GM23248 (cell line): Measurements from ENCODE around the gene SNX5.

Experiments
- EZH2 ChIP-seq: fragments of 200-600 bp; sonication (generic); IDR thresholded peaks from 2 replicates; pipeline ENCODE4 v1.6.1; 2018; ENCODE audit warnings: antibody characterized with exemption, mild to moderate bottlenecking; ENCODE audit not compliant: insufficient read depth, poor library complexity, severe bottlenecking
- EZH2phosphoT487 ChIP-seq: fragments of 200-600 bp; sonication (generic); IDR thresholded peaks from 2 replicates; pipeline ENCODE4 v1.6.1; 2018; ENCODE audit warnings: antibody characterized with exemption, moderate library complexity, mild to moderate bottlenecking, low read depth; ENCODE audit not compliant: insufficient read depth

GRCh38 chr20:17967521-17968365 is 851 bp downstream of the SNX5 start:
- TF ChIP-seq EZH2 = no peak
- no peak for TF ChIP-seq EZH2phosphoT487
